ENCODE data around the gene RASSF7. TPM values are rescaled to one million over a fixed set of nuclear protein-coding genes. Genes with fewer than 3 reads are reported as not detected.

Gene RASSF7
- polyA plus RNA-seq, 1 of the 3 experiments (the other 2 are of a cell fraction) = 19.8 TPM

DNA sequence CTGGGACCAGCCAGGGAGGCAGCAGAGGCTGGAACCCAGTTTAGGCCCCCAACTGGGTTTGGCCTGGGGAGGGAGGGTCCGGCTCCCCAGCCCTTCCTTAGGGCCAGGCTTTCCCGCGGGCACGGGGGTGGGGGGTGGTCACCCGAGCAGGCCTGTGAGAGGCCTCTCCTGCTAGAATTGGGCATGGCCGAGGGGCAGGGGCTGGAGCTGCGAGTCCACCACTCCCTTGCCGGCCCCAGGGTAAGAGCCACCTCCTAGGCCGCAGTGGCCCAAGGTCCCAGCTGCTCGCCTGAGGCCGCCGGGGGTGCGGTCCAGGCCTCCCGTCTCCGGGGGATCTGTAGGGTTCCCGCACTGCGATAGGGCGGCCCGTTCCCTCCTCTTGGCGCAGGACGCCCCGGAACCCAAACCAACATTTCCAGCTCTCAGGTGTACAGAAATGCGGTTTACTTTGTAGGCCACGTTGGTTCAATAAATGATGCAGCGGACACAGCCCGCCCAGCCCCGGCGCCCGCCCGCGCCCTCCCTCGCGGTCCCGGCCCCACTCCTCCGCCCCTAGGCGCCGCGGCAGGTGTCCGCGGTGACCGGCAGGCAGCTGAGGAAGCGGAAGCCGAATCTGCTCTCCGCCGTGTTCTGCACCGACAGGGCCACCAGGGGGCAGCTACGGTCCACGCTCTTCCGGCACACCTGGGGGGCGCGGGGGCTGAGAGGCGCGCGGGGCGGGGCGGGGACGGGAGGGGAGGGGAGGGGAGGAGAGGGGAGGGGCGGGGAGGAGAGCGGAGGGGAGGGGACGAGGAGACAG, 6.1 kb upstream of the RASSF7 start:
- Histone ChIP-seq H2AFZ (ENCODE audit: low read depth) (no peak overlapping the region), H3K4me1 (ENCODE audit: control insufficient read depth in 1 of 2, insufficient read depth in 2 of 2, low read depth in 1 of 2, low read length in 1 of 2) (peaks cover 0 to 19% of the 10 kb centered on the region in 2 experiments; a peak in 1 of 4 replicates), H3K4me2 (peak overlapping the region; percentile 72; the same call in 1 of the 2 replicates), H3K27me3 (ENCODE audit: insufficient read depth) (peaks cover 11% of the 10 kb centered on the region), H3K9me3 (no peaks in the 10 kb centered on the region), H3K79me2 (ENCODE audit: insufficient read depth) (no peaks in the 10 kb centered on the region), H3K4me3 (ENCODE audit: low read depth in 2 of 2, low read length in 1 of 2) (peak overlapping the region in 1 of 2 experiments; percentile 53; a peak in 2 of 4 replicates), H3K27ac (ENCODE audit: low read depth in 2 of 2, low read length in 1 of 2) (no peak overlapping the region), H4K20me1 (ENCODE audit: insufficient read depth) (no peaks in the 10 kb centered on the region), H3F3A (replicated peaks; ENCODE audit: insufficient read depth) (no peaks in the 10 kb centered on the region), H3K36me3 (replicated peaks in 1 of 2; ENCODE audit: control insufficient read depth in 1 of 2, insufficient read depth in 2 of 2, low read length in 1 of 2) (no peaks in the 10 kb centered on the region), H3K9me2 (no peaks in the 10 kb centered on the region), H3K9ac (no peak overlapping the region)
- POLR2A ChIA-PET = interaction anchor here (0.8 to 1.0 kb wide), 2 partner anchors 14 to 19 kb away, joined by 4 to 6 read pairs; no protein-coding TSS in a partner anchor
- CTCF ChIA-PET = interaction anchor here (0.6 to 3.6 kb wide), 40 partner anchors 9 to 832 kb away, joined by 3 to 41 read pairs (median 4); no protein-coding TSS in a partner anchor
- 3% methylated on average over 27 of the region's 60 CpGs for WGBS (ENCODE audit: low lambda C conversion rate)
- peak; percentile 92 for DNase-seq
- TF ChIP-seq SMC3 (IDR thresholded peaks at IDR 0.05; ENCODE audit: low read depth, low read length) (peak; percentile 45; the same call in 1 of the 2 replicates), RAD21 (IDR thresholded peaks at IDR 0.05; ENCODE audit: low read length) (peak; percentile 63), TAF1 (IDR thresholded peaks at IDR 0.05; ENCODE audit: borderline replicate concordance, low read depth, low read length) (no peak)
- TF ChIP-seq, protein P1, sequence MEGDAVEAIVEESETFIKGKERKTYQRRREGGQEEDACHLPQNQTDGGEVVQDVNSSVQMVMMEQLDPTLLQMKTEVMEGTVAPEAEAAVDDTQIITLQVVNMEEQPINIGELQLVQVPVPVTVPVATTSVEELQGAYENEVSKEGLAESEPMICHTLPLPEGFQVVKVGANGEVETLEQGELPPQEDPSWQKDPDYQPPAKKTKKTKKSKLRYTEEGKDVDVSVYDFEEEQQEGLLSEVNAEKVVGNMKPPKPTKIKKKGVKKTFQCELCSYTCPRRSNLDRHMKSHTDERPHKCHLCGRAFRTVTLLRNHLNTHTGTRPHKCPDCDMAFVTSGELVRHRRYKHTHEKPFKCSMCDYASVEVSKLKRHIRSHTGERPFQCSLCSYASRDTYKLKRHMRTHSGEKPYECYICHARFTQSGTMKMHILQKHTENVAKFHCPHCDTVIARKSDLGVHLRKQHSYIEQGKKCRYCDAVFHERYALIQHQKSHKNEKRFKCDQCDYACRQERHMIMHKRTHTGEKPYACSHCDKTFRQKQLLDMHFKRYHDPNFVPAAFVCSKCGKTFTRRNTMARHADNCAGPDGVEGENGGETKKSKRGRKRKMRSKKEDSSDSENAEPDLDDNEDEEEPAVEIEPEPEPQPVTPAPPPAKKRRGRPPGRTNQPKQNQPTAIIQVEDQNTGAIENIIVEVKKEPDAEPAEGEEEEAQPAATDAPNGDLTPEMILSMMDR (IDR thresholded peaks at IDR 0.05) = peak; percentile 43

DNA sequence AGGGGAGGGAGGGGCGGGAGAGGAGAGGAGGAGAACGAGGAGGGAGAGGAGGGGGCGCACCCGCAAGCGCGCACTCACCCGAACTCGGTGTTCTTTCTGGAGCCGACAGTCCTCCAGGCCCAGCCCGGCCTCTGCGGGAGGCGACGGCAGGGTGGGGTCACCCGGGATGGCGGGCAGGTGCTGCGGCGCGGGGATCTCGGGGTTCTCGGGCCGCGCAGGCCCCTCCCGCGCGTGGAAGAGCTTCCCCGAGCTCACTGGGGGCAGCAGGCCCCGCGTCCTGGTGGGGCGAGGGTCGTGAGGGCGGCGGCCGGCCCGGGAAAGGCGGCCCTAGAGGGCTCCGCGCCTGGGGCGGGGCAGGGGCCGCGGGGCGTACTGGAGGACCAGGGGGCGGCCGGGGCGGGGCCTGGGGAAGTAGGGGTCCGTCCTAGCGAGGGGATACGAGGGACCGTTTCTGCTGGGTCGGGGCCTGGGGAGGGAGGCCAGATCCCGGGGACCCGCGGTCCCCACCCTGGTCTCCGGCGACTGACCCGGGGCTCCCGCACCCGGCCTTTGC, 5.5 kb upstream of the RASSF7 start:
- H3K4me3 ChIP-seq (ENCODE audit: low read depth in 2 of 2, low read length in 1 of 2) = peak overlapping the region in 1 of 2 experiments; percentile 53; a peak in 2 of 4 replicates
- H3K36me3 ChIP-seq (replicated peaks in 1 of 2; ENCODE audit: control insufficient read depth in 1 of 2, insufficient read depth in 2 of 2, low read length in 1 of 2) = no peaks in the 10 kb centered on the region
- peak; percentile 59 for DNase-seq
- H3K9ac ChIP-seq = no peak overlapping the region
- no peak overlapping the region for H2AFZ ChIP-seq (ENCODE audit: low read depth)
- no peaks in the 10 kb centered on the region for H3K9me2 ChIP-seq
- H3F3A ChIP-seq (replicated peaks; ENCODE audit: insufficient read depth) = no peaks in the 10 kb centered on the region
- 9% methylated on average over 8 of the region's 57 CpGs for WGBS (ENCODE audit: low lambda C conversion rate)
- TF ChIP-seq RAD21 (IDR thresholded peaks at IDR 0.05; ENCODE audit: low read length) (no peak), ELF1 (IDR thresholded peaks at IDR 0.05) (no peak), GABPA (IDR thresholded peaks at IDR 0.05; ENCODE audit: low read depth) (no peak), CHD2 (IDR thresholded peaks at IDR 0.05; ENCODE audit: low read length, partially characterized antibody) (no peak), NFIC (IDR thresholded peaks at IDR 0.05; ENCODE audit: borderline replicate concordance) (no peak), GATA2 (CRISPR knock-in tag; IDR thresholded peaks at IDR 0.05) (no peak), FOXJ3 (CRISPR knock-in tag; IDR thresholded peaks at IDR 0.05) (no peak), EP300 (IDR thresholded peaks at IDR 0.05; ENCODE audit: borderline replicate concordance in 1 of 2, low read depth in 1 of 2, low read length in 1 of 2) (no peak), FOXM1 (IDR thresholded peaks at IDR 0.05; ENCODE audit: low read depth) (no peak), YY1 (IDR thresholded peaks at IDR 0.05; ENCODE audit: low read depth) (no peak), SIN3A (IDR thresholded peaks at IDR 0.05; ENCODE audit: borderline replicate concordance, low read depth, low read length) (no peak), RCOR1 (IDR thresholded peaks at IDR 0.05; ENCODE audit: low read length) (no peak), TCF12 (IDR thresholded peaks at IDR 0.05) (no peak), MXI1 (IDR thresholded peaks at IDR 0.05; ENCODE audit: low read depth, low read length) (no peak), POLR2AphosphoS5 (IDR thresholded peaks at IDR 0.05; ENCODE audit: low read depth, low read length) (no peak), RFX5 (IDR thresholded peaks at IDR 0.05; ENCODE audit: low read length) (no peak), MEF2A (IDR thresholded peaks at IDR 0.05; ENCODE audit: borderline replicate concordance, low read depth) (no peak)
- TF ChIP-seq, protein P2, sequence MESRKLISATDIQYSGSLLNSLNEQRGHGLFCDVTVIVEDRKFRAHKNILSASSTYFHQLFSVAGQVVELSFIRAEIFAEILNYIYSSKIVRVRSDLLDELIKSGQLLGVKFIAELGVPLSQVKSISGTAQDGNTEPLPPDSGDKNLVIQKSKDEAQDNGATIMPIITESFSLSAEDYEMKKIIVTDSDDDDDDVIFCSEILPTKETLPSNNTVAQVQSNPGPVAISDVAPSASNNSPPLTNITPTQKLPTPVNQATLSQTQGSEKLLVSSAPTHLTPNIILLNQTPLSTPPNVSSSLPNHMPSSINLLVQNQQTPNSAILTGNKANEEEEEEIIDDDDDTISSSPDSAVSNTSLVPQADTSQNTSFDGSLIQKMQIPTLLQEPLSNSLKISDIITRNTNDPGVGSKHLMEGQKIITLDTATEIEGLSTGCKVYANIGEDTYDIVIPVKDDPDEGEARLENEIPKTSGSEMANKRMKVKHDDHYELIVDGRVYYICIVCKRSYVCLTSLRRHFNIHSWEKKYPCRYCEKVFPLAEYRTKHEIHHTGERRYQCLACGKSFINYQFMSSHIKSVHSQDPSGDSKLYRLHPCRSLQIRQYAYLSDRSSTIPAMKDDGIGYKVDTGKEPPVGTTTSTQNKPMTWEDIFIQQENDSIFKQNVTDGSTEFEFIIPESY (IDR thresholded peaks at IDR 0.05; ENCODE audit: borderline replicate concordance, low read depth) = no peak
- TF ChIP-seq, protein P3, sequence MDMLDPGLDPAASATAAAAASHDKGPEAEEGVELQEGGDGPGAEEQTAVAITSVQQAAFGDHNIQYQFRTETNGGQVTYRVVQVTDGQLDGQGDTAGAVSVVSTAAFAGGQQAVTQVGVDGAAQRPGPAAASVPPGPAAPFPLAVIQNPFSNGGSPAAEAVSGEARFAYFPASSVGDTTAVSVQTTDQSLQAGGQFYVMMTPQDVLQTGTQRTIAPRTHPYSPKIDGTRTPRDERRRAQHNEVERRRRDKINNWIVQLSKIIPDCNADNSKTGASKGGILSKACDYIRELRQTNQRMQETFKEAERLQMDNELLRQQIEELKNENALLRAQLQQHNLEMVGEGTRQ (IDR thresholded peaks at IDR 0.05; ENCODE audit: borderline replicate concordance, low read depth, low read length) = no peak
- H3K4me1 ChIP-seq (ENCODE audit: control insufficient read depth in 1 of 2, insufficient read depth in 2 of 2, low read depth in 1 of 2, low read length in 1 of 2) = peaks cover 4 to 26% of the 10 kb centered on the region in 2 experiments; a peak in 2 of 4 replicates
- H3K79me2 ChIP-seq (ENCODE audit: insufficient read depth) = no peaks in the 10 kb centered on the region
- CTCF ChIA-PET = interaction anchor here (0.8 to 3.6 kb wide), 33 partner anchors 8 to 250 kb away, joined by 3 to 41 read pairs (median 4); no protein-coding TSS in a partner anchor
- POLR2A ChIA-PET = interaction anchor here (0.8 to 1.1 kb wide), 3 partner anchors 9 to 19 kb away, joined by 3 to 6 read pairs (median 4); no protein-coding TSS in a partner anchor
- H3K4me2 ChIP-seq = peak overlapping the region; percentile 59; the same call in 1 of the 2 replicates
- no peak overlapping the region; a peak in 1 of 4 replicates for H3K27ac ChIP-seq (ENCODE audit: low read depth in 2 of 2, low read length in 1 of 2)
- H3K27me3 ChIP-seq (ENCODE audit: insufficient read depth) = peaks cover 11% of the 10 kb centered on the region
- H3K9me3 ChIP-seq = no peaks in the 10 kb centered on the region
- H4K20me1 ChIP-seq (ENCODE audit: insufficient read depth) = no peaks in the 10 kb centered on the region
